HCT116 (cell line): ENCODE results near the gene DCN.

ENCODE experiments used
- CBX3 ChIP-seq: IDR thresholded peaks from 2 replicates; pipeline ENCODE4 v1.6.1; 2012; ENCODE audit warnings: low read depth
- EGR1 ChIP-seq: IDR thresholded peaks from 2 replicates; pipeline ENCODE4 v1.6.1; 2012; ENCODE audit warnings: low read depth
- ELF1 ChIP-seq: IDR thresholded peaks from 2 replicates; pipeline ENCODE4 v1.6.1; 2012; ENCODE audit warnings: low read depth, borderline replicate concordance
- EZH2 ChIP-seq: fragments of 200-600 bp; sonication (generic); IDR thresholded peaks from 2 replicates; pipeline ENCODE4 v1.6.1; 2017; ENCODE audit warnings: antibody characterized with exemption, mixed run types
- EZH2phosphoT487 ChIP-seq: fragments of 200-600 bp; IDR thresholded peaks from 2 replicates; pipeline ENCODE4 v1.6.1; 2018; ENCODE audit warnings: antibody characterized with exemption, borderline replicate concordance
- POLR2A ChIP-seq: IDR thresholded peaks from 2 replicates; pipeline ENCODE4 v1.7.0; 2011; ENCODE audit warnings: borderline replicate concordance; ENCODE audit not compliant: insufficient read depth, insufficient read length; ENCODE audit errors: extremely low read depth
- POLR2AphosphoS5 ChIP-seq: IDR thresholded peaks from 2 replicates; pipeline ENCODE4 v1.6.1; 2011; ENCODE audit warnings: mild to moderate bottlenecking, low read depth, low read length, moderate library complexity
- SIN3A ChIP-seq: IDR thresholded peaks from 2 replicates; pipeline ENCODE4 v1.6.1; 2012; ENCODE audit warnings: low read depth
- ZFX ChIP-seq: fragments of 450-650 bp; IDR thresholded peaks from 2 replicates; pipeline ENCODE4 v1.6.1; 2017
- ZNF274 ChIP-seq: fragments of 200-500 bp; sonication (Bioruptor generic); IDR thresholded peaks from 2 replicates; pipeline ENCODE4 v1.6.1; 2014; ENCODE audit warnings: mild to moderate bottlenecking, low read depth, low read length, inconsistent platforms
- TF ChIP-seq, protein P1 (sequence below), 3 experiments: fragments of 200-600 bp in 1 of 3; sonication (generic) in 1 of 3; IDR thresholded peaks in 2 of 3; conservative IDR thresholded peaks in 1 of 3; 2 replicates each; pipeline ENCODE4 v1.5.1; 2012 to 2017; ENCODE audit warnings: low read depth in 2 of 3, low read length in 2 of 3, antibody characterized with exemption in 1 of 3, borderline replicate concordance in 1 of 3, control low read depth in 1 of 3, mild to moderate bottlenecking in 1 of 3, mixed read lengths in 1 of 3, mixed run types in 1 of 3, moderate library complexity in 1 of 3; ENCODE audit not compliant: insufficient read depth in 1 of 3
- TF ChIP-seq, protein P2 (sequence below): IDR thresholded peaks from 2 replicates; pipeline ENCODE4 v1.6.1; 2012

DNA sequence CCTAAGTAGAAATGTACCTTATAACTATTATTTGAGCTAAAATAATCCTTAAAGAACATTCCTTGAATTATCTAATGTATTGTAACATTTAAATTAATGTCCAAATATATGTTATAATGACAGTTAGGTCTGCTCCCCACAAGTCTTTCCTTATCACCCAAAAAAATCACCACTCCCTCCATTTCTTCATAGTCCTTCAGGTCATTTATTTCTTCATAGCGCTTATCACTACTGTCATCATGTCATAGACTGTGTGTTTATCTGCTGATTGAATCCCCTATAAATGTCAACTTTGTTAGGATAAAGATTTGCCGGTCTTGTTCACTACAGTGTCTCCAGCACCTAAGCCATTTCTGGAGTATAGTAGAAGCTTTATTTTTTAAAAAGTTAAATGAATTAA is 83.3 kb downstream of the DCN start:
- TF ChIP-seq, protein P1, sequence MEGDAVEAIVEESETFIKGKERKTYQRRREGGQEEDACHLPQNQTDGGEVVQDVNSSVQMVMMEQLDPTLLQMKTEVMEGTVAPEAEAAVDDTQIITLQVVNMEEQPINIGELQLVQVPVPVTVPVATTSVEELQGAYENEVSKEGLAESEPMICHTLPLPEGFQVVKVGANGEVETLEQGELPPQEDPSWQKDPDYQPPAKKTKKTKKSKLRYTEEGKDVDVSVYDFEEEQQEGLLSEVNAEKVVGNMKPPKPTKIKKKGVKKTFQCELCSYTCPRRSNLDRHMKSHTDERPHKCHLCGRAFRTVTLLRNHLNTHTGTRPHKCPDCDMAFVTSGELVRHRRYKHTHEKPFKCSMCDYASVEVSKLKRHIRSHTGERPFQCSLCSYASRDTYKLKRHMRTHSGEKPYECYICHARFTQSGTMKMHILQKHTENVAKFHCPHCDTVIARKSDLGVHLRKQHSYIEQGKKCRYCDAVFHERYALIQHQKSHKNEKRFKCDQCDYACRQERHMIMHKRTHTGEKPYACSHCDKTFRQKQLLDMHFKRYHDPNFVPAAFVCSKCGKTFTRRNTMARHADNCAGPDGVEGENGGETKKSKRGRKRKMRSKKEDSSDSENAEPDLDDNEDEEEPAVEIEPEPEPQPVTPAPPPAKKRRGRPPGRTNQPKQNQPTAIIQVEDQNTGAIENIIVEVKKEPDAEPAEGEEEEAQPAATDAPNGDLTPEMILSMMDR (IDR thresholded peaks at IDR 0.05 in 2 of 3, conservative IDR thresholded peaks at IDR 0.05 in 1 of 3; ENCODE audit: borderline replicate concordance in 1 of 3, insufficient read depth in 1 of 3, low read depth in 2 of 3, low read length in 2 of 3): no peak
- TF ChIP-seq SIN3A (no peak), POLR2A (no peak), POLR2AphosphoS5 (no peak), ELF1 (no peak), EZH2 (no peak), EZH2phosphoT487 (no peak), ZFX (no peak), CBX3 (no peak), ZNF274 (no peak), EGR1 (no peak)
- TF ChIP-seq, protein P2, sequence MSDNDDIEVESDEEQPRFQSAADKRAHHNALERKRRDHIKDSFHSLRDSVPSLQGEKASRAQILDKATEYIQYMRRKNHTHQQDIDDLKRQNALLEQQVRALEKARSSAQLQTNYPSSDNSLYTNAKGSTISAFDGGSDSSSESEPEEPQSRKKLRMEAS: no peak
